Left cardiac atrium (tissue), 4 donors: ENCODE data around the gene TGM1. TPM values are rescaled to one million over a fixed set of nuclear protein-coding genes. Genes with fewer than 3 reads are reported as not detected.

Experiments
- ATAC-seq, 2 donors: fragments of 200-7000 bp; cut with Tn5 transposase; one replicate each; pipeline ENCODE4 v1.9.1; 2020; ENCODE audit warnings: mild to moderate bottlenecking in 2 of 2, moderate library complexity in 2 of 2
- DNase-seq: peaks from one replicate; pipeline ENCODE4 v3.0.0-alpha.2; 2020
- intact Hi-C, 2 donors: fragments of 100-400 bp; cut with DNase I; formaldehyde crosslinking; loops; one replicate each; pipeline versions ENCODE4 v1.14.1 to v1.15.1; 2022 to 2023
- total RNA-seq, 2 donors: library from RNA; stranded (reverse); fragmentation: NEBNext Ultra II Directional; extraction: Animal tissue kit (Norgen Biotek cat#: 25700); gene quantifications; one replicate each; pipeline ENCODE4 v1.2.1, GENCODE V29; 2021
- donor health status: DM: no; HTN: yes; CAD: no.
- donor health status: DM: no; HTN: yes; CAD: no; lungs with severe emphysema.
- donor health status: DM: yes; HTN: yes; CAD: no.
- donor health status: Dilated cardiomyopathy.

Gene TGM1
- total RNA-seq, 2 donors from 2014 or later: 5.5 to 6.4 TPM

DNA sequence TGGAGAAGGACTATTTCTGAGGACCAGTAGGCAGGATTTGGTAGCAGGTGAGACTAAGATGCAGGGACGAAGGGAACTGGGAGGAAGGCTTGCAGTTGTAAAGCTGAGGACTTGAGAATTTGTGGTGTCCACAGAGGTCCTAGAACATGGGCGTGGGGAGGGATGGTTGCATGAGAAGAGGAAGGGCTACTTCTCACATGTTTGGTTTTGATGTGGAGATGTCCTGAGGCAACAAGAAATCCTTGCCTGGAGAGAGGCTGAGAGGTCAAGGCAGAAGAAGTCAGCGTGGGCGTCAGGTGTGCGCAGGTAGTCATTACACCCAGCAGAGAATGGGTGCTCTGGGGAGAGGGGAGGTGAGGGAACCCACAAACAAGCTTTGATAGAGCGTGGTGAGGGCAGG is 14.1 kb upstream of the TGM1 start:
- ATAC-seq (no peak), DNase-seq (no peak)
- intact Hi-C loops: no loop called here

DNA sequence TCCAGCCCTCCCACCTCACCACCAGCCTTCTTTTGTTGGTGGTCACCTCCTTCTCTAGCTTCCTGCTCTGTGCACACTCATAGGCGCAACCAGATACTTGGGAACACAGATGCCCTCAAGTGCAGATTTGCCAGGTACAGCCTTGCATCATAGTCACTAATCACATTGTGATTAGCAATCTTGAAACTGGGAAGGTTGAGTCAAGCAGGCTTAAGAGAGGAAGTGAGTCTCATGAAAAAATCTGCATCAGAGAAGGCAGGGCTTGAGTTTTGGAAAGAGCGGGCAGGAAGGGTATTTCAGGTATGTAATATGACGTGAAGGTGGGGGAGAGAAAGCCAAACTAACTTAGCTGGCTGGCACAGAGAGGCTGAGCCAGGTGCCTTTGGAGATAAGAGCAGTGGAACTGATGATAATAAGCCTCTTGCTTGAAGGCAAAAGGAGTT is 11.1 kb upstream of the TGM1 start:
- intact Hi-C loops: no loop called here
- ATAC-seq (peak in 1 of 2 donors; percentile 46), DNase-seq (no peak)

DNA sequence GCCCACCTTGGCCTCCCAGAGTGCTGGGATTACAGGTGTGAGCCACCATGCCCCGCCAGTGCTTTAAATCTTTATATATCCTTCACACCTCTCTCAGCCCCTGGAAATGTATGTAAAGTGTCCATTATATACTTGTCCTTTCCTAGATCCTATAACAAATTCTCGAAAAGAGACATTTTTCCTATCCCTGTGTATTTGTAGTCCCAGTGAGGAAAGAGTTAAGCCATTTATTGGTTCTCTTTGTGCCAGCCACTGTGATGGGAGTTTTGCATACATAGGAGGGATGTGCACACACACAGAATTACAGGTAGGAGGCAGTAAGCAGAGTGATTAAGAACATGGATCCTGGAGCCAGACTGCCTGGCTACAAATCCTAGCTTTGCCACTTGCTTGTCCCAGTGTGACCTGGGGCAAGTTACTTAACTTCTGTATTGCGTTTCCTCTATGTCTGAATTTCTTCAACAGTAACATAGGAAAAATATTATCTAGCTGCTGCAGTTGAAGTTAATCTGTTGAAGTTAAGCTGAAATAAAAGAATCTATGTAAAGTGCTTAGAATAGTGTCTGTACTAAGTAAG is 10.5 kb upstream of the TGM1 start:
- no peak for ATAC-seq
- DNase-seq: no peak
- intact Hi-C loops: no loop called here

DNA sequence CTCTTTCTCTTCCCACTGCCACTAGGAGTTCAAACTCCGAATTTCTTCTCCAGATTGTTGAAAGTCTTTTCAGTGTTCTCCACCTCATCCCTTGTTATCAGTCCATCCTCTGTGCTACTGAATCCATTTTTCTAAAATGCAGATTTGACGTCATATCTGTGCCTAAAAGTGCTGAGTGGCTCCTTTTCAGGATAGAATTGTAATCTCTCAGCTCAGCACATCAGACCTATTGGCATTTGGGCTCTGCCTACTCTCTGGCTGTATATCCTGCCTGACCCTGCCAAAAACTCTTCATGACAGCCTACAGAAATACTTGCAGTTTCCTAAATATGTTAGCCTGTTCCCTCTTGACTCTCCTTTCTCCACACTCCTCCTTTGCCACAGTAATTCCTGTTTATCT is 9.5 kb upstream of the TGM1 start:
- ATAC-seq (peak in 1 of 2 donors; percentile 18), DNase-seq (no peak)
- intact Hi-C loops: no loop called here

DNA sequence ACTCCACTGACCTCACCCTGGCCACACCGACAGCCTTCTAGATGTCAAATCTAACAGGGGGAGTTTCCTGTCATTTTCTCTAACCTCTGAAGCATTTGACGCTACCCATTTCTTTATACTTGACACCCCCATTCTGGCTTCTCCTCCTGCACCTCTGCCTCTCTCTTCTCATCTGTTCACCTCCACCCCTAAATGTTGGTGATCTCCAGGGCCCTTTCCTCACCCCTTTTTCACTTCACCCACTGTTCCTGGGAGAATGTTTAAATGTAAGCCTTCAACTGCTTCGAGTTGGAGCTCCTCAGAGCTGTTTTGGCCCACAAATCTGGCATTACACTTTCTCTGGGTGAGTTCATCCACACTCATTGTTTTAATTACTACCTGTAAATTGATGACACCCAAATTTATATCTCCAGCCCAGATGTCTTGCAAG is 8.9 kb upstream of the TGM1 start:
- no peak for DNase-seq
- ATAC-seq: no peak
- intact Hi-C loops: no loop called here

DNA sequence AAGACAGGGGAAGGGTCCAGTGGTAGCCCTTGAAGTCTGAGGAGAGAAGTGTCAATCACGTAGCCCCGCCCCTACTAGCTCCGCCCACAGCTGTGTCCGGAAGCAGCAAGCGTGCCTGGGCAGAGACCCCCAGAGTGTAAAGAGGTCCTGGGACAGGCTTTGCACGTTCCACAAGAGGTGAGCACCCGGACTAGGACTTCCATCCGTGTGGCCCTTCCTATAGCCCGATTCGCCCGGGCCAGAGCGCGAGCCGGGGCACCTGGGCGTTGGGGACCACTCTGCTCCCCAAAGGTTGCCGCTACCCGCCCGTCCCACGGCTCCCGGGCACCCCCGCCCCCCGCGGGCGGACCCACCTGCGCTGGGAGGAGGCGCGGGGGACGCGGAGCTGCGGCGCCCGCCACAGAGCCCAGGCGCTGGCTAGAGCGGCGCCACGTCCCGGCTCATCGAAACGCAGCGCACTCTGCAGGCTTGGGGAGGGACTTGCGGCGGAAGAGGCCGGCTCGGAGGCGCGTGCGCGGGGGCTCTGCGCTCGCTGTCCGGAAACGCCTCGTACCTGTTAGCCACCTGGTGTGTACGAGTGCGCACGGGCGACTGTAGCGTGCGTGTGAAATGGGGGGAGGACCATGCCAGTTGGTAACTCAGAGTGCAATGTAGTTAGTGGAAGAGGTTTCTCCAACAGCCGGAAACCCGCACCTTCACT is 8.3 kb upstream of the TGM1 start, which contains the start of gene RABGGTA:
Gene RABGGTA (minus strand): TSS at position 464 of the 700 bp plus-strand sequence. CDS start 482 bp downstream, outside the sequence.
- intact Hi-C loops: no loop called here
- DNase-seq: peak; percentile 88
- peak; percentile 91 to 98 for ATAC-seq

DNA sequence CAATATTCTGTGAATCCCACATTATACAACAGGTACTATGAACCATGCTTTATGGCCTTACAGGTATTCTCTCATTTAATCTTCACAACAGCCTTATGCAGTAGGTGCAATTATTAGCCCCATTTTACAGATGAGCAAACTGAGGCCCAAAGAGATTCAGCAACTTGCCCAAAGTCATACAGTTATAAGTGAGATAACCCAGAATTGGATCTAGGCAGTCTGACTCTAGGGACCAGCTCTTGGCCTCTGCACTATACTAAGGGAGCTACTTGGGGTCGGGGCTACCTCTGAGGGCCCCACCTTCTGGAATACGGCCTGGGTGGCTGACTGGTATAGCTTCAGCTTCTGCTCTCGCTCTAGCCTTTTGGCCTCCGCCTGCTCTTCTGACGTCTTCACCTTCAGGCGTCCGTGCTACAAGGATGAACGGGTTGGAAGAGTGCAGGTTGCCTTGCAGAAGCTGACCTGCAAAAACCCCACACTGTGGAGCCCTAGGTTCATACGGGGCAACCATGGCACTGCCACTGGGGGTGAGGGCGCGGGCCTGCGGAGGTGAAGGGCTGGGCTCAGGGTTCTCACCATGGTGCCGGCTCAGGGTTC is 7.7 kb upstream of the TGM1 start:
- DNase-seq (no peak), ATAC-seq (no peak)
- intact Hi-C loops: no loop called here

DNA sequence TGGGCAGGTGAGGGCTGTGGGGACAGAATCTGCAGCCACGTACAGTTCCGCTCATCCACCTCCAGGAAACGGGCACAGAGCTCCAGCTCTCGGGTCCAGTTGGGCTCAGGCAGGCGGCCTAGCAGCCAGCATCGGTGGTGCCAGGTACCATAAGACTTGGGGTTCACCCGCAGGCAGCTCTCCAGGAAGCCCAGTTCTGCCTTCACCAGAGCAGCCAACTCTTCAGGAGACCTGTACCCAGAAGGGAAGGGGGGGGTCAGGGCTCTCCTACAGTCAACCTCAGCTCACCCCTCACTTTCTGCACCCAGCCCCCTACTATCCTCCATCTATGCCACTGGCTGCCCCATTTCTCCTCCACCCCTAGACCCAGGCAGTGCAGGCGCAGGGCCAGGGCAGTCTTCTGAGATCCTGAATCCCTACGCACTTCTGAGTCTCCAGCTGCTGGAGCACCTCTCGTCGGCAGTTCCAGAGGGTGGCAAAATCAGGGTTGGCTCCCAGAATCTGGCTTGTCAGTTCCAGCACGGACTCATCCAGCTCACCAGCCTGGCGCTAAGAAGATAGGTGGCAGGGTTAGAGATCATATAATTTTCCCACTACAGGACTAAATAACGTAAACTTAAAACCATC is 7.0 kb upstream of the TGM1 start:
- intact Hi-C loops: no loop called here
- DNase-seq: no peak
- no peak for ATAC-seq

DNA sequence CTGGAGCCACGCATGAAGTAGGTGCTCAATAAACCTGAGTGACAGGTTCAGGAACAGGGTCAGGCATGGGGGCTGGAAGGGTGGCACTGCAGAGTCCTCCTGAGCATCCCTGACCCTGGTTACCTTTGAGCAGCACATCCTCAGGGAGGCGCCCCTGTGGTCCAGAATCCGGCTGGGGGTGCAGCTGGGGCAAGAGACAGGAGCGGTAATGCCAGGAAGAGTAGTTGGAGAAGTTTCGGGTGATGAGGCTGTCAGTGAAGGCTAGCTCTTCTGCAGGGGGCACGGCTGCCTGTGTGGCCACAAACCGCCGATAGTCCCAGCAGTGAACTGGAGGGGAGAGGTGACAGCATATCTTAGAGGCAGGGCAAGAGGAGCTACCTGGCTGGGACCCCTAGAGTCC is 6.4 kb upstream of the TGM1 start:
- no peak for DNase-seq
- intact Hi-C loops: no loop called here
- ATAC-seq: no peak

DNA sequence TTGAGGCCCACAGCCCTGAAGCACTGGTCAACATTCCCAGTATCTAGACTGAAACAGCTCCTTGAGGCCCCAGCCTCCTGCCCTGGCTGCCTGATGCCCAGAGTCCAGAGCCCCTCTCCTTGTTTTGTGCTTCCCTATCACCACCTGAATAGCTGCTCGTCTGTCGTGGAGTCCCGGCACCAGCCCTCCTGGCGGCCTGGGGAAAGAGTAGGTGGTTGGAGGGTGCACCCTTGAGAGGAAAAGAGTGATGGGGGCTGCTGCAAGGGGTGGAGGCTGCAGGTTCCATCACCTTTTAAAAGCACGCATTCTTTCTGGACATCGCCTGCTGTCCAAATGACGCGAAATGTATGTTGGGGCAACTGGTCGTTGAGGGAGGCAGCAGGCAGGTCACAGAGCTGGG is 5.2 kb upstream of the TGM1 start:
- peak; percentile 10 for DNase-seq
- ATAC-seq: no peak
- intact Hi-C loops: no loop called here

DNA sequence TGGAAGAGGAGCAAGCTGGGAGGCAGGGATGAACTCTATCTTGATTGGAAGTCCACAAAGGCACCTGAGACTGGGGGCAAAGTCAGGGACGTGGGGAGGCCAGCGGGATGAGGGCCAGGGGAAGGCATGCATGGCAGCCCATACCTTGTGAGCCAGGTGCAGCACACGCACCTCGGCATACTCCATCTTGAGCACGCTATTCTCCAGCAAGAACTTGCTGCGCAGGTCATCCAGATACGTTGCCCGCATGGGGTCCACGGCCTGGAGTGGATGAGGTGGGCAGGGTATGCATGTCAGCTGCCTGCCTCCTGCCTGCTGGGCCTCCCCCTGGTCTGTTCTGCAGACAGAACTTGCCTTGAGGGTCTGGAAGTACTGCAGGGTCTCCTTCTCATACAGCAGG is 4.5 kb upstream of the TGM1 start:
- intact Hi-C loops: no loop called here
- ATAC-seq: no peak
- peak; percentile 10 for DNase-seq

DNA sequence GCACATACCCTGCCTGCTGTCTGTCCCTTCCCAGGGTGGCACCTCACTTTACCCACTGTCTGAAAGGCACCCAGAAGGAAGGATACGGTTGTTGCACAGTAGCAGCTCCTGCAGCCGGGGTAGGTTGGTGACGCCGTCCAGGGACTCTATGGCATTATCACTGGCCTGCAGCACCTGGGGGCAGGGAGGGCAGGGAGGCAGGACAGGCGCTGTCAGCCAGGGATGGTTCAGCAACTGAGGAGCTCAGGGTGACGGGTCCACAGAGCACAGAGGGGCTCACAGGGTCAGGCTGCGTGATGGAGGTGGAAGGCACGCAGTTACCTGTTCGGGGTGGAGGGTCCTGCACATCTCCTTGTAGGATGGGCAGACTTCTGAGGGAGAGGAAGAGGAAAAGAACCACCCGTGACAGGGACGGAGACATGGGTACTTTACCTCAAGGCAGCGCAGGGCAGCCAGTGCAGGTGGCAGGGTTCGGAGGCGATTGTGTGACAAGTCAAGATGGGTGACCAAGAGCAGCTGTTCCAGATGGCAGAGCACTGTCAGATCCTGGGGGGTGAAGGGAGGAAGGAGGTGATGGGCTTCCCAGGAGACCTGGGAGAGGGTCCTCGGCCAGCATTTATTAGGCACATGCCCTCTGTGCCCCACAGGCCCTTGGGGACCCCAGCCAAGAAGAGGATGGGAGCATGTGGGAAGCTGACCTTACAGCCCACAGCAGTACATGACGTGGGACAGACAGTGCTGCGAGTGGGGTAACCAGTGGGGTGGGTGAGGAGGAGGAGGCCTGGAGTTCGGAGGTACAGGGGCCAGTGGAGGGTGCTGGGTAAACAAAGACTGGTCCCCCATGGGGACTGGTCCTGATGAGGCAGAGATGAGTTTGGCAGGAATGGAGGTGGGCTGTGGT is 3.6 kb upstream of the TGM1 start:
- DNase-seq: peak; percentile 7
- ATAC-seq: no peak
- intact Hi-C loops: no loop called here

DNA sequence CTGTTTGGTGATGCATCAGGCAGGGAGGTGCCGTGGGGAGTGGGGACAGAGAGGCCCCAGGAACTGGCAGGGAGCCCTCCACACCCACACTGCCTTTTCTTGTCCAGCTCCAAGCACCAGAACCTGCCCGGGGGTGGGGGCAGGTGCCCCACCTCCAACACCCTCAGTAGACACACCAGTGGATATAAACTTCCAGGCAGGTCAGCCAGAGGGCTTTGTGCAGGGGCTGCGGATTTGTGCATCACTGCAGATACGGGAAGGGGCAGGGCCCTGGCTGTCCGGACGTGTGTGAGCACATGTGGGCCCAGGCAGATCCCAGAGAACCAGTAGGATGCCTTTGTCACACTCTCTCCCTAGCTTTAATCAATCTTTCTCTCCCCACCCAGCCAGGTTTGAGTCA is 1.3 kb upstream of the TGM1 start:
- DNase-seq (peak; percentile 26), ATAC-seq (peak; percentile 38 to 49)
- intact Hi-C loops: no loop called here

DNA sequence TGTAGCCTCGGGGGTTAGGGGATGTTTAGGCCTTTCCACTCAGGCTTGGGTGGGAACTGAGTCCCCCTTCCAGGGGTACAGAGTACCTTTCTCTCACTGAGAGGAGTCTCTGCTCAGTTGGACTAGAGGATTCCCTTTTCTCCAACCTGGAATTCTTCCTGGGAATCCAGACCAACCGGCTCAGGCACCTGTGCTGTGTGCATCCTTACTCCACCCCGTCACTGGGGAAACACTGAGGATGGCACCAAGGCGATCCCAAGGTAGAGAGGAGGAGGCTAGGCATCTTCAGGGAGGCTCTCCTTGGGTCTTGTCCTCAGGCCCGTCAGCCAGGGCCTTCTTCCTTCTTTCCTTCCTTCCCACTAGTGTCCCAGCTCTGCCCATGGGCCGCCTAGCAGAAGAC is 871 bp upstream of the TGM1 start:
- DNase-seq: peak; percentile 9
- ATAC-seq: no peak
- intact Hi-C loops: no loop called here

DNA sequence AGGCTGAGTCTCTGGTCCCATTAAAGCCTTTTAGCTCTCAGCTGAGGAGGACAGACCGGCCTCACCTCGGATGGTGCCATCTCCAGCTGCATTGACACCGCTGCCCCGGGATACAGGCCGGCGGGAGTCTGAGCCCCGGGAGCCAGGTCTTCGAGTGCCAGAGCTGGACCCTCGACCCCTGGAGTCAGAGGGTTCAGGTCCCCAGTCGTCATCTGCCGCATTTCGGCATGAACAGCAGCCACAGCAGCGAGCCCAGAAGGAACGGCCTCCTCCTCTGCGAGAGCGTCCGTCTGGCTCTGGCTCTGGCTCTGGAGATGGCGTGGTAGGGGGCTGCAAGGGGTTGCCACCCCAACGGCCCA is 1.0 kb downstream of the TGM1 start:
- peak; percentile 17 for DNase-seq
- ATAC-seq: no peak
- intact Hi-C loops: no loop called here

DNA sequence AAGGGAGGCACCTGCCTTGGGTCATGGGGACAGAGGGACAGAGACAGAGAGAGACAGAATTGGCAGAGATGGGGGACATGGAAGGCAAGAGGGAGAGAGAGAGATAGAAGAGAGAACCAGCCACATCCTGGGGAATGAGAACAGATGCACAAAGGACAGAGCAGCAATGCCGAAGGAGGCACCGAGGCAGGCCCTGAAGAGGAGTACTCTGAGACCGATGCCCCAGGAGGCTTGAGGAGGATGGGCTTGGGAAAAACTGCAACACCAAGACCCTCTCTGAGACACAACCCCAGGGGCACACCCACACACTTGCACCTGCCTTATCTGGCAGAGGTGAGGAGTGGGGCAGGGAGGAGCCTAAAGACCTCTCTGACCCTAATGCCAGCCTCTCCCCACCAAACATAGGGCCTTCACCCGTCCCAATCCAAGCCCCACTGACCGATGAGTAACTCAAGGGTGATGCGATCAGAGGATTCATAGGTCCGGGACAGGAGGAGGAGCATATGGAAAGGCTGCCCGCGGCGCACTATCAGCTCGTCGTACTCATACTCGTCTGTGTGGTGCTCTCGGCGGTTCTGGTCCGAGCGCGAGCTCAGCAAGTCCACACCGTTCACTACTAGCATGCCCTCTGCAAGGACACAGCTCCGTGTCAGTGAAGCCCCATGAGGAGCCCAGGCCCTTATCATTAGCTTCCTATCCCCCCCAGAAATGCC is 1.6 kb downstream of the TGM1 start:
- peak in 1 of 2 donors; percentile 16 for ATAC-seq
- DNase-seq: peak; percentile 21
- intact Hi-C loops: no loop called here

DNA sequence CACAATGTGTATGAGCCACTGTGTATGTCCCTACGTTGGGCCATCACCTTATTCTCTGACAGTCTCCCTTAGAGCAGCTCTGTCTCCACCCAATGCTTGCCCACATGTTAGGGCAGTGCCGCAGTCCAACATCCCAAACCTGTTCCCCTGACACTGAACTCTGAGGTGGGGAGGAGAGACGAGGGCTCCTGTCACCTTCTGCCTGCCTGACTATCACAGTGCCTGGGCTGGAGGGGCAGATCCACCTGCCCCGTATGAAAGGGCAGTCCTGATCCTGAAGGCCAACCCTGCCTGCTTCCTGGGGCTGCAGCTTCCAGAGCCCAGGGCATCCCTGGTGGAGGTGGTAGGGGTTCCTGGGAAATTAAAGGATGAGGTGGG is 2.2 kb downstream of the TGM1 start:
- intact Hi-C loops: no loop called here
- ATAC-seq: no peak
- DNase-seq: peak; percentile 3

DNA sequence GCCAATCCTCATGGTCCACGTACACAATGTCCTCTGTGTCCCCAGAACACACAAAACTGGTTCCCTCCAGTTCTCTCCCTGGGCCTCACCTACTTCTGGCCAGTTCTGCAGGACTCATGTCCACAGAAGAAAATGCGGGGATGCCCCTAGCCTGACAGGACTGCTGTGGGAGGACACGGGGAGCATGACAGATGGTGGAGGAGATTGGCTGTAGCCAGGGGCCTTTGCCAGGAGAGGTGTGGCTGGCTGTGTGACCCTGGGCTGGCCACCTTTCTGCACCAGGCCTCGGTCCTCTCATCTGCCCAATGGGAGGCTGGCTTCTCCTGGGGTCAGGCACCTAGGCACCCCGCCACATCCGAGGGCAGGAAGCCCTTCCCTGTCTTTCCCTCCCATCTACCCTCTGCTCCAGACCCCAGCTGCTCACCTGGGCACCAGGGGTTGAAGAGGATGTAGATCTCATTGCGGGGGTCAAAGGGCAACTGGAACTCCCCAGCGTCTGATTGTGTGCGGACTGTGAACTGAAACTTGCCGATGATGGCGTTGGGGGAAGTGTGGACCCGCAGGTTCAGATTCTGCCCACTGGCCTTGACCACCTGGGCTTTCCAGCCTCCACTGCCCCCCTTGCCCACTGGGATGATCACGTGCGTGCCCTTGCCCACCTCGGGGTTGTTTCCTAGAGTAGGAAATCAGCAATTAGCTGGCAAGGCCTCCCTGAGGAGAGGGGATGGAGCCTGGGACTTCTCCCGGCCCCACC is 2.8 kb downstream of the TGM1 start:
- peak; percentile 12 for DNase-seq
- ATAC-seq: no peak
- intact Hi-C loops: no loop called here
